ENCODE results near the gene NOL12.
A peak's percentile ranks its signal among the peaks of the same experiment; 100 is the strongest.
"Not testable (repeated sequence)": the region's sequence is repeated elsewhere in the genome, so short reads cannot be mapped to it uniquely, and the experiment has no call there.

NOL12 gene

DNA sequence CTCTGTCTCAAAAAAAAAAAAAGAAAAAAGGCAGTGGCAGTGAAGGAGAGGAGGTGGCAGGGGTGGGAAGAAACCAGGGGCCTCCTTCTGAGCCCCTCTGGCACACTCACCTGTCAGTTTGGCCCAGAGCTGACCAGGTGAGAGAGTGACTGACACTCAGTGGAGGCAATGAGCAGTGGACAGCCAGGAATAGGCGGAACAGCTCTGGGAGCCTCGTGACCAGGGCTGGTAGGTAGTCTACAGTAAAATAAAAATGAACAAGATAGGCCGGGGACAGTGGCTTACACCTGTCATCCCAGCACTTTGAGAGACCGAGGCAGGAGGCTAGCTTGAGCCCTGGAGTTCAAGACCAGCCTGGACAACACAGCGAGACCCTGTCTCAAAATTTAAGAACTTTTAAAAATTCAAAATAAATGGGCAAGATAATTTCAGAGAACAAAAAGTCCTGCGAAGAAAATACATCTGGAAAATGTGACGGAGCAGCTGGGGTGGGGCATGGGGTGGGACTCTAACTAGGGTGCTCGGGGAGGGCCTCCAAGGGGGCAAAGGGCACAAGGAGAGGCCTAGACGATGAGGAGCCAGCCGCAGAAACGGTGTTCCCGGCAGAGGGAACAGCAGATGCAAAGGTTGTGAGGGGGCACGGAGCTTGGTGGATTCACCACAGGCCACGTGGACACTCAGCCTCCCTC, 31.4 kb upstream of the NOL12 start:
- H3K4me3 ChIP-seq (ENCODE audit: low read depth, low read length): no peak overlapping the region
- no peak for TF ChIP-seq CTCF (IDR thresholded peaks at IDR 0.05; ENCODE audit: low read depth, low read length, missing control alignments)
- DNase-seq (ENCODE audit: low read depth): no peak

DNA sequence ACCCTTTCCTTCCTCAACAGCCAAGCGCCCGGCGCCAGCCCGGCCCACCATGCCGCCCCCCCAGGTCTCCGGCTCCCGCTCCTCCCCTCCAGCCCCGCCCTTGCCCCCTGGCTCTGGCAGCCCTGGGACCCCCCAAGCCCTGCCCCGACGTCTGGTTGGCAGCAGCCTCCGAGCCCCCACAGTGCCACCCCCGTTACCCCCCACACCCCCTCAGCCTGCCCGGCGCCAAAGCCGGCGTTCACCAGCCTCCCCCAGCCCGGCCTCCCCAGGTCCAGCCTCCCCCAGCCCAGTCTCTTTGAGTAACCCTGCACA, 30.9 kb upstream of the NOL12 start:
- DNase-seq (ENCODE audit: low read depth): no peak
- no peak overlapping the region for H3K4me3 ChIP-seq (ENCODE audit: low read depth, low read length)
- no peak for TF ChIP-seq CTCF (IDR thresholded peaks at IDR 0.05; ENCODE audit: low read depth, low read length, missing control alignments)

DNA sequence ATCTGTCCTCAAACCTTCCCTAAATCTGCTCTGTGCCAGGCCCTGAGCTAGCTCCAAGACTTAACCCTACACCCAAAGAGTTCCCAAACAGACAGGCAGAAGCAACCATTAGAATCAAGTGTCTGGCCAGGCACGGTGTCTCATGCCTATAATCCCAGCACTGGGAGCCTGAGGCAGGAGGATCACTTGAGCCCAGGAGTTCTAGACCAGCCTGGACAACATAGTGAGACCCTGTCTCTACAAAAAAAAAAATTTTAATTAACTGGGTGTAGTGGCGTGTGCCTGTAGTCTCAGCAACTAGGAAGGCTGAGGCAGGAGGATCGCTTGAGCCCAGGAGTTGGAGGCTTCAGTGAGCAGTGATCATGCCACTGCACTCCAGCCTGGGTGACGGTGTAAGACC, 29.6 kb upstream of the NOL12 start:
- DNase-seq (ENCODE audit: low read depth); H3K4me3 ChIP-seq (ENCODE audit: low read depth, low read length): not testable (repeated sequence)

GRCh38 chr22:37657590-37658132, 28.5 kb upstream of the NOL12 start:
- peak overlapping the region; percentile 69 for H3K4me3 ChIP-seq (ENCODE audit: low read depth, low read length)
- DNase-seq (ENCODE audit: low read depth): no peak
- TF ChIP-seq CTCF (IDR thresholded peaks at IDR 0.05; ENCODE audit: low read depth, low read length, missing control alignments): no peak

- peak; percentile 100 for DNase-seq (ENCODE audit: low read depth)
- no peak for TF ChIP-seq CTCF (IDR thresholded peaks at IDR 0.05; ENCODE audit: low read depth, low read length, missing control alignments)
- H3K4me3 ChIP-seq (ENCODE audit: low read depth, low read length): peak within 1 kb of the TSS; percentile 97
Measured at GRCh38 chr22:37658133-37659065, 27.7 kb upstream of the NOL12 start, which contains the start of gene PDXP. PDXP (plus strand) TSS chr22:37658723; CDS start chr22:37658783, 60 bp downstream.

- peak overlapping the region; percentile 97 for H3K4me3 ChIP-seq (ENCODE audit: low read depth, low read length)
- TF ChIP-seq CTCF (IDR thresholded peaks at IDR 0.05; ENCODE audit: low read depth, low read length, missing control alignments): no peak
- no peak for DNase-seq (ENCODE audit: low read depth)
Measured at GRCh38 chr22:37659066-37659896, 26.9 kb upstream of the NOL12 start.
